Nephron (organoid): Measurements from ENCODE around the gene ADAP2.

ENCODE experiments used
- H3K27ac Mint-ChIP-seq, 3 experiments: 2 replicates each; pipeline ENCODE4 v1.8.0; 2020; ENCODE audit warnings: mixed read lengths in 3 of 3, mild to moderate bottlenecking in 2 of 3, moderate library complexity in 1 of 3
- H3K27me3 Mint-ChIP-seq: 2 replicates; pipeline ENCODE4 v1.8.0; 2021; ENCODE audit warnings: low read depth, mild to moderate bottlenecking, moderate library complexity, mixed read lengths
- H3K36me3 Mint-ChIP-seq: 2 replicates; pipeline ENCODE4 v1.8.0; 2020; ENCODE audit warnings: low read depth, mixed read lengths
- H3K4me1 Mint-ChIP-seq: 2 replicates; pipeline ENCODE4 v1.8.0; 2020; ENCODE audit warnings: mixed read lengths
- H3K4me3 Mint-ChIP-seq, 3 experiments: 2 replicates each; pipeline ENCODE4 v1.8.0; 2020; ENCODE audit warnings: mild to moderate bottlenecking in 3 of 3, mixed read lengths in 3 of 3, moderate library complexity in 2 of 3
- H3K9me3 Mint-ChIP-seq: 2 replicates; pipeline ENCODE4 v1.8.0; 2020; ENCODE audit warnings: mixed read lengths
- CTCF ChIP-seq, 3 experiments: fragments of 200-600 bp; sonication (generic); IDR thresholded peaks; one replicate each; pipeline ENCODE4 v1.5.0; 2021; ENCODE audit warnings: antibody characterized with exemption in 3 of 3; ENCODE audit not compliant: unreplicated experiment in 3 of 3

The ADAP2 gene

GRCh38 chr17:30990458-30990857, 68.7 kb downstream of the ADAP2 start:
- Mint-ChIP-seq H3K27ac (no peak overlapping the region), H3K4me1 (no peaks in the 10 kb centered on the region), H3K27me3 (no peaks in the 10 kb centered on the region), H3K36me3 (peaks cover 24% of the 10 kb centered on the region), H3K4me3 (no peak overlapping the region), H3K9me3 (no peaks in the 10 kb centered on the region)
- no peak for TF ChIP-seq CTCF (IDR thresholded peaks at IDR 0.05; ENCODE audit: unreplicated experiment in 3 of 3)

- H3K4me1 Mint-ChIP-seq = no peaks in the 10 kb centered on the region
- TF ChIP-seq CTCF (IDR thresholded peaks at IDR 0.05; ENCODE audit: unreplicated experiment in 3 of 3) = no peak
- H3K4me3 Mint-ChIP-seq = no peak overlapping the region
- no peaks in the 10 kb centered on the region for H3K27me3 Mint-ChIP-seq
- no peak overlapping the region for H3K27ac Mint-ChIP-seq
- H3K9me3 Mint-ChIP-seq = no peaks in the 10 kb centered on the region
- peaks cover 29% of the 10 kb centered on the region for H3K36me3 Mint-ChIP-seq
These were observed 70.8 kb downstream of the ADAP2 start for GRCh38 chr17:30992551-30992950.

GRCh38 chr17:30995347-30995746, 73.6 kb downstream of the ADAP2 start:
- H3K27me3 Mint-ChIP-seq = no peaks in the 10 kb centered on the region
- H3K4me1 Mint-ChIP-seq = no peaks in the 10 kb centered on the region

GRCh38 chr17:30996486-30996885, 74.7 kb downstream of the ADAP2 start:
- Mint-ChIP-seq H3K9me3 (no peaks in the 10 kb centered on the region), H3K27me3 (no peaks in the 10 kb centered on the region), H3K27ac (no peak overlapping the region), H3K4me3 (no peak overlapping the region), H3K36me3 (peaks cover 41% of the 10 kb centered on the region), H3K4me1 (no peaks in the 10 kb centered on the region)
- TF ChIP-seq CTCF (IDR thresholded peaks at IDR 0.05; ENCODE audit: unreplicated experiment in 3 of 3) = no peak

More at GRCh38 chr17:30995347-30995746, 73.6 kb downstream of the ADAP2 start:
- Mint-ChIP-seq H3K36me3 (peaks cover 42% of the 10 kb centered on the region), H3K27ac (no peak overlapping the region), H3K9me3 (no peaks in the 10 kb centered on the region), H3K4me3 (no peak overlapping the region)
- no peak for TF ChIP-seq CTCF (IDR thresholded peaks at IDR 0.05; ENCODE audit: unreplicated experiment in 3 of 3)

GRCh38 chr17:30997270-30997669, 75.5 kb downstream of the ADAP2 start:
- H3K4me3 Mint-ChIP-seq = no peak overlapping the region
- no peaks in the 10 kb centered on the region for H3K4me1 Mint-ChIP-seq
- peaks cover 47% of the 10 kb centered on the region for H3K36me3 Mint-ChIP-seq
- no peaks in the 10 kb centered on the region for H3K9me3 Mint-ChIP-seq
- no peak overlapping the region for H3K27ac Mint-ChIP-seq
- no peak for TF ChIP-seq CTCF (IDR thresholded peaks at IDR 0.05; ENCODE audit: unreplicated experiment in 3 of 3)
- H3K27me3 Mint-ChIP-seq = no peaks in the 10 kb centered on the region

GRCh38 chr17:30997842-30998241, 76.1 kb downstream of the ADAP2 start:
- Mint-ChIP-seq H3K9me3 (no peaks in the 10 kb centered on the region), H3K4me1 (no peaks in the 10 kb centered on the region), H3K27ac (no peak overlapping the region), H3K4me3 (no peak overlapping the region), H3K36me3 (peaks cover 52% of the 10 kb centered on the region), H3K27me3 (no peaks in the 10 kb centered on the region)
- TF ChIP-seq CTCF (IDR thresholded peaks at IDR 0.05; ENCODE audit: unreplicated experiment in 3 of 3) = no peak
